Activated CD4-positive, alpha-beta T cell treated with anti-CD3 and anti-CD28 coated beads, Interleukin-2, amount 10 ng/mL, durations not matched to agents 7 days and 5 days (primary cell): ENCODE results near the gene ACYP1. TPM values are rescaled to one million over a fixed set of nuclear protein-coding genes. Genes with fewer than 3 reads are reported as not detected.

Experiments used
- CTCF ChIA-PET: fragments of 350-600 bp; sonication (Branson Sonifier 250); formaldehyde crosslinking; loops from one replicate; lab custom pipeline; 2021; ENCODE audit warnings: antibody characterized with exemption; lab: Charles Lee
- POLR2A ChIA-PET: fragments of 350-600 bp; sonication (Branson Sonifier 250); formaldehyde crosslinking; loops from one replicate; lab custom pipeline; 2021; ENCODE audit warnings: antibody characterized with exemption; lab: Charles Lee
- DNase-seq: peaks from one replicate; pipeline ENCODE4 v3.0.0-alpha.2; 2020
- H3K27ac Mint-ChIP-seq: one replicate; pipeline ENCODE4 v1.8.0; 2021; ENCODE audit warnings: mild to moderate bottlenecking, moderate library complexity, mixed read lengths
- H3K27me3 Mint-ChIP-seq: one replicate; pipeline ENCODE4 v1.8.0; 2021; ENCODE audit warnings: mixed read lengths
- H3K36me3 Mint-ChIP-seq: one replicate; pipeline ENCODE4 v1.8.0; 2021; ENCODE audit warnings: low read depth, mixed read lengths
- H3K4me1 Mint-ChIP-seq: one replicate; pipeline ENCODE4 v1.8.0; 2021; ENCODE audit warnings: mixed read lengths
- H3K4me3 Mint-ChIP-seq: one replicate; pipeline ENCODE4 v1.8.0; 2021; ENCODE audit warnings: mild to moderate bottlenecking, moderate library complexity, mixed read lengths
- H3K9me3 Mint-ChIP-seq: one replicate; pipeline ENCODE4 v1.8.0; 2021; ENCODE audit warnings: mixed read lengths
- total RNA-seq, 2 experiments: library from RNA; stranded (reverse); gene quantifications; one replicate each; pipeline ENCODE4 v1.2.3, GENCODE V29; 2021

The ACYP1 gene
- total RNA-seq: 10 to 100 TPM; 52.4 to 62.0 TPM

GRCh38 chr14:75063491-75064204, at the start of gene ACYP1:
Gene ACYP1 (minus strand): TSS chr14:75064024. CDS start chr14:75063553, 471 bp downstream.
- CTCF ChIA-PET: interaction anchor here (0.5 to 2.4 kb wide), 10 partner anchors 8 to 301 kb away, joined by 3 to 9 read pairs (median 3); no protein-coding TSS in a partner anchor
- POLR2A ChIA-PET: no interaction called here
- DNase-seq: peak; percentile 91
- Mint-ChIP-seq H3K36me3 (peaks cover 27% of the 10 kb centered on the region), H3K27me3 (no peaks in the 10 kb centered on the region), H3K4me3 (peak within 1 kb of the TSS; percentile 99), H3K4me1 (peaks cover 50% of the 10 kb centered on the region), H3K27ac (peak within 1 kb of the TSS; percentile 97), H3K9me3 (no peaks in the 10 kb centered on the region)

DNA sequence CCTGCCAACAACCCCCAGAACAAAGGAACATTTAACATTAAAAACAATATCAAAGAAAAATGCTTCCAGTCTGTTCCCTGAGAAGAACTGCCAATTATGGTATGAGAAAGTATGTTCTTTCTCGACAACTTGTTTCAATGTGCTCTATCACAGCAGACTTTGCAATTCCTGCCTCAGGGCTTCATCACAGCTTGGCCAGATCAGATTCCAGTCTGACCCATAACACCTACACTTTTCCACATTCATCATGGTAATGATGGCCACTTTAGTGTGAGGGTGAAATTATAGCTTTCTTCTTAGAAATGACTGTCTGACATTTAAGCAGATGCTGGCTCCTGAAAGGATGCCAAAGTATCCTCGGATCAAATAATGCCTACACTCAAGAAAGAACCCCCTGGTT, 46.1 kb upstream of the ACYP1 start:
- no peak overlapping the region for H3K4me3 Mint-ChIP-seq
- H3K36me3 Mint-ChIP-seq: peaks cover 73% of the 10 kb centered on the region
- POLR2A ChIA-PET: no interaction called here
- no peak for DNase-seq
- H3K27me3 Mint-ChIP-seq: no peaks in the 10 kb centered on the region
- H3K4me1 Mint-ChIP-seq: peaks cover 23% of the 10 kb centered on the region
- no peak overlapping the region for H3K27ac Mint-ChIP-seq
- H3K9me3 Mint-ChIP-seq: no peaks in the 10 kb centered on the region
- CTCF ChIA-PET: interaction anchor here (1.0 to 1.3 kb wide), 2 partner anchors 9 to 10 kb away, joined by 3 to 5 read pairs; no protein-coding TSS in a partner anchor

- CTCF ChIA-PET: interaction anchor here (0.6 to 1.0 kb wide), 3 partner anchors 18 to 200 kb away, joined by 3 to 5 read pairs (median 3); no protein-coding TSS in a partner anchor
- H3K36me3 Mint-ChIP-seq: peaks cover 67% of the 10 kb centered on the region
- POLR2A ChIA-PET: no interaction called here
These were observed 43.4 kb upstream of the ACYP1 start for GRCh38 chr14:75107186-75107585.

DNA sequence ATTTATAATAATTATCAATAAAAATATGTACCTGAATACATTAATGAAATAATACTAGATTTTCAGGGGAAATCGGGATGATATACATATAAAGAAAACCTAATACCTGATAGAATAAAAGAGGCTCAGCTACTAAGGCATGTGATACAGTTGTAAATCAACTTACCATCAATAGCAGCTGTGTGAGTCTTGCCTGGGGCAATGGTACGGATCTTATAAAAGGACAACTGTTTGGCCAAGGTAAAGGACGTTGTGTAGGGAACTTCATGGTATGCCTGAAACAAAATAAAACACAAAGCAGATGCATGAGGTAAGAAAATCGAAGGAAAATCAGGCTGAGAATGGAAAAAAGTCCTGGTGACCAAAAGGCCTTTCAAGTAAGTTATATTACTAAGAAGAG, 37.7 kb upstream of the ACYP1 start:
- ChIA-PET POLR2A (no interaction called here), CTCF (interaction anchor here (1.2 to 1.8 kb wide), 2 partner anchors 9 to 165 kb away, joined by 3 to 5 read pairs; no protein-coding TSS in a partner anchor)
- Mint-ChIP-seq H3K36me3 (peaks cover 62% of the 10 kb centered on the region), H3K27ac (no peak overlapping the region), H3K27me3 (no peaks in the 10 kb centered on the region), H3K4me1 (no peaks in the 10 kb centered on the region), H3K9me3 (no peaks in the 10 kb centered on the region), H3K4me3 (no peak overlapping the region)
- no peak for DNase-seq

More at GRCh38 chr14:75107186-75107585, 43.4 kb upstream of the ACYP1 start:
- DNase-seq: no peak
- no peaks in the 10 kb centered on the region for H3K9me3 Mint-ChIP-seq
- peaks cover 3% of the 10 kb centered on the region for H3K4me1 Mint-ChIP-seq
- no peak overlapping the region for H3K4me3 Mint-ChIP-seq
- no peaks in the 10 kb centered on the region for H3K27me3 Mint-ChIP-seq
- peak overlapping the region; percentile 60 for H3K27ac Mint-ChIP-seq

DNA sequence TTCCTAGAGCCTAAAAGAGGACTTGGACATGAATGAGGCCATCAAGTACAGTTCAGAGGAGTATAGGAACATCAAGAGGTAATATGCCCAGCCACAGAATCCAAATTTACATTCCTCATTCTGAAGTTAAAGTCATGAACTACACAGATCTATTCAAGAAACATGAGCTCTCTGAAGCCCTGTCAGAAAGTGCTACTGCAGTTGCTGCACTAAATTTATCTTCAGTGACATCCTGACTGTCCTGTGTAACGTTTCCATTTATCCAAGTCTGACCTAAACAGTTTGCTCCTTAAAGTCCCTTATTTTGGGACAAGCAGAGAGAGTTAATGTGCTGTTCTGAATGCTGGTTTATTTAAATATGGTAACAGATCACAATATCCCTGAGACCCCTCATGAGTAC, 34.9 kb upstream of the ACYP1 start:
- DNase-seq: no peak
- Mint-ChIP-seq H3K27me3 (no peaks in the 10 kb centered on the region), H3K27ac (no peak overlapping the region), H3K4me3 (no peak overlapping the region), H3K4me1 (no peaks in the 10 kb centered on the region), H3K9me3 (no peaks in the 10 kb centered on the region), H3K36me3 (peaks cover 60% of the 10 kb centered on the region)
- POLR2A ChIA-PET: no interaction called here
- CTCF ChIA-PET: interaction anchor here (3.2 kb wide), 1 partner anchor 11 kb away, joined by 11 read pairs; no protein-coding TSS in a partner anchor

DNA sequence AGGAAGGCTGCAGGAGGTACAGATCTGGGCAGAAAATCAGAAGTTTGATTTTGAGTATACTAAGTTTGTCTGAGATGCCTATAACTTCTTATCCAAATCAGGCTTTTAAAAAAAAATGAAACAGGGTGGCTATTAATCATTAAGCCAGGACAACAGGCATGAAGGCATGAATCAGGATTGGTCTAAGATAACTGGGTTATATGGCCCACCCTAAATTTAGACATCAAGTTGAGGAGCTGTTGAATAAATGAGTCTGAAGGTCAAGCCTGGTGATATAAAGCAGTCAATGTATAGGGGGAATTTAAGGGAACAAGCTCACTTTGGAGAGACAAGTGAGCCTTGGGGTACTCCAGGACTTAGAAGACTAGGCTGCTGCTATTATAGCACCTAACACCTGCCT, 34.4 kb upstream of the ACYP1 start:
- Mint-ChIP-seq H3K36me3 (peaks cover 57% of the 10 kb centered on the region), H3K27ac (no peak overlapping the region), H3K9me3 (no peaks in the 10 kb centered on the region), H3K4me1 (no peaks in the 10 kb centered on the region), H3K27me3 (no peaks in the 10 kb centered on the region), H3K4me3 (no peak overlapping the region)
- ChIA-PET CTCF (interaction anchor here (3.2 kb wide), 1 partner anchor 11 kb away, joined by 11 read pairs; no protein-coding TSS in a partner anchor), POLR2A (no interaction called here)
- DNase-seq: no peak

- no peak overlapping the region for H3K27ac Mint-ChIP-seq
- no peak overlapping the region for H3K4me3 Mint-ChIP-seq
- CTCF ChIA-PET: interaction anchor here (0.6 to 3.2 kb wide), 3 partner anchors 9 to 1908 kb away, joined by 3 to 11 read pairs (median 3); no protein-coding TSS in a partner anchor
- H3K36me3 Mint-ChIP-seq: peaks cover 56% of the 10 kb centered on the region
- POLR2A ChIA-PET: no interaction called here
- no peaks in the 10 kb centered on the region for H3K4me1 Mint-ChIP-seq
- H3K27me3 Mint-ChIP-seq: no peaks in the 10 kb centered on the region
- DNase-seq: no peak
- no peaks in the 10 kb centered on the region for H3K9me3 Mint-ChIP-seq
These were observed 33.1 kb upstream of the ACYP1 start for GRCh38 chr14:75096959-75097358.

DNA sequence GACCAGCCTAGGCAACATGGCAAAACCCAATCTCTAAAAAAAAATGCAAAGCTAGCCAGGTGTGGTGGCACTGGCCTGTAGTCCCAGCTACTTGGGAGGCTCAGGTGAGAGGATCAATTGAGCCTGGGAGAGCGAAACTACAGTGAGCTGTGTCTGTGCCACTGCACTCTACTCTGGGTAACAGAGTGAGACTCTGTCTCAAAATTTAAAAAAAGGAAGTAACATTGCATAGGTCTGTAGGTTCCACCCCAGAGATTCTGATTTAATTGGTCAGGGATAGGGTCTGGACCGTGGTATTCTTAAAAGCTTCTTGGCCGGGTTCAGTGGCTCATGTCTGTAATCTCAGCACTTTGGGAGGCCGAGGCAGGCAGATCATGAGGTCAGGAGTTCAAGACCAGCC, 31.9 kb upstream of the ACYP1 start:
- Mint-ChIP-seq H3K4me1 (no peaks in the 10 kb centered on the region), H3K27me3 (no peaks in the 10 kb centered on the region), H3K4me3 (no peak overlapping the region), H3K36me3 (peaks cover 58% of the 10 kb centered on the region), H3K9me3 (no peaks in the 10 kb centered on the region), H3K27ac (no peak overlapping the region)
- no peak for DNase-seq
- ChIA-PET POLR2A (no interaction called here), CTCF (interaction anchor here (0.6 to 3.2 kb wide), 8 partner anchors 8 to 190 kb away, joined by 3 to 11 read pairs (median 4); no protein-coding TSS in a partner anchor)

GRCh38 chr14:75094896-75095295, 31.1 kb upstream of the ACYP1 start:
- Mint-ChIP-seq H3K27me3 (no peaks in the 10 kb centered on the region), H3K36me3 (peaks cover 52% of the 10 kb centered on the region), H3K4me3 (no peak overlapping the region), H3K4me1 (no peaks in the 10 kb centered on the region), H3K9me3 (no peaks in the 10 kb centered on the region), H3K27ac (peak overlapping the region; percentile 56)
- CTCF ChIA-PET: interaction anchor here (0.6 to 1.5 kb wide), 5 partner anchors 10 to 189 kb away, joined by 3 to 5 read pairs (median 3); no protein-coding TSS in a partner anchor
- POLR2A ChIA-PET: no interaction called here
- no peak for DNase-seq

DNA sequence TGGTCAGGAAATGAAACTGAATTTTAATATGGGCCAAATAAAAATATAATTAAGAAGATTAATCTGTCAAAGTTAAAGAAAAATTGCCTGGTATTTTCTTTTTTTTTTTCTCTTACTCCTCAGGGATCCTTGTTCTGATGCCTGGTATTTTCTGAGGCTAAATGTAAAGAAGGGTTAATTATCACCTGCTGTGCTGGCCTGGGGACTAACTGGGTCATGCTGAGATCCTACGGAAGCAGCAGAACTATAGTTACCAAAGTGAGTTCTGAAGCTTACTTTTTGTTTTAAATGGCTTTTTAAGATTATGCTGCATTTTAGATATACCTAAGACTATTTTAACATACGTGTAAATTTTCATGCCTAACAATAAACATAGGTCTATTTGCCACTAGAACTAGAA, 28.9 kb upstream of the ACYP1 start:
- Mint-ChIP-seq H3K27me3 (no peaks in the 10 kb centered on the region), H3K27ac (no peak overlapping the region), H3K4me1 (no peaks in the 10 kb centered on the region), H3K9me3 (no peaks in the 10 kb centered on the region), H3K36me3 (peaks cover 36% of the 10 kb centered on the region), H3K4me3 (no peak overlapping the region)
- CTCF ChIA-PET: no interaction called here
- POLR2A ChIA-PET: no interaction called here
- DNase-seq: no peak

DNA sequence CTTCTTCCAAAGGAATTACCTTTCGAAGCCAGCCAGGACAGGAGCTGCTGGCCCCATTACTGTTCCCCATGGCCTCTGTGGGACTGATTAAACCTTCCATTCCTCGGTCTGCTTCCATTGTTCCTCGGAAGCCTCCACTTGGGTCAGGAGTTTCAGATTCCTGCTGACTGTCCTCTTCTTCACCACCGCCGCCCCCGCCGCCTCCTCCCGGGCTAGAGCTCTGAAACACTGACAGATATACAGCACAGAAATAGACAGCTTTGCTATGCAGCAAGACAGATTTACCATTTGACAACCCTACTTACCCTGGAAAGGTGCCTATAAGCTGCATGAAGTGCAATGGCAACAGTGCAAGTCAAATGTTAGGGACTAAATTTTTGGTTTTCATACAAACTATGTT, 27.4 kb upstream of the ACYP1 start:
- CTCF ChIA-PET: interaction anchor here (1.2 kb wide), 1 partner anchor 9 kb away, joined by 5 read pairs; no protein-coding TSS in a partner anchor
- Mint-ChIP-seq H3K27ac (no peak overlapping the region), H3K4me3 (no peak overlapping the region), H3K36me3 (peaks cover 35% of the 10 kb centered on the region), H3K4me1 (no peaks in the 10 kb centered on the region), H3K9me3 (no peaks in the 10 kb centered on the region), H3K27me3 (no peaks in the 10 kb centered on the region)
- DNase-seq: no peak
- POLR2A ChIA-PET: no interaction called here

DNA sequence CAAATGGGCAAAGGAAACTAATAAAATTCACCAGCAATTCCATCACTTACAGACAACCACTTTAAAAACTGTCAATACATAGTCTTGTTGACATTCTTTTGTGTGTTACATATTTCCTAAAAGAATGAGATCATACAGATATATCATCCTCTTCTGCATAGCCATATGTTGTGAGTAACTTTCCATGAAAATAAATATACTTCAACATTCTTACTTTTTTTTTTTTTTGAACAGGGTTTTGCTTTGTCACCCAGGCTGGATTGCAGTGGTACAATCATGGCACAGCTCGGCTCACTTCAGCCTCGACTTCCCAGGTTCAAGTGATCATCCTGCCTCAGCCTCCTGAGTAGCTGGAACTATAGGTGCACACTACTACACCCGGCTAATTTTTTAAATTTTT, 26.5 kb upstream of the ACYP1 start:
- Mint-ChIP-seq H3K4me3 (no peak overlapping the region), H3K36me3 (peaks cover 34% of the 10 kb centered on the region), H3K9me3 (no peaks in the 10 kb centered on the region), H3K27ac (no peak overlapping the region), H3K27me3 (no peaks in the 10 kb centered on the region), H3K4me1 (no peaks in the 10 kb centered on the region)
- POLR2A ChIA-PET: no interaction called here
- CTCF ChIA-PET: interaction anchor here (1.2 kb wide), 1 partner anchor 10 kb away, joined by 5 read pairs; no protein-coding TSS in a partner anchor
- DNase-seq: no peak
